GM23338 (cell line): ENCODE results near the gene PCSK6. TPM values are rescaled to one million over a fixed set of nuclear protein-coding genes. Genes with fewer than 3 reads are reported as not detected.

ENCODE experiments used
- ATAC-seq: fragments of 200-7000 bp; cut with Tn5 transposase; 3 replicates; pipeline ENCODE4 v1.9.1; 2020
- DNase-seq: peaks from one replicate; pipeline ENCODE4 v3.0.0-alpha.2; 2015; ENCODE audit warnings: low spot score
- H2AFZ ChIP-seq: fragments of 200-600 bp; sonication (generic); 2 replicates; pipeline ENCODE4 v1.8.0; 2016; ENCODE audit warnings: antibody characterized with exemption, mild to moderate bottlenecking, moderate library complexity
- H3F3A ChIP-seq: fragments of 200-600 bp; sonication (generic); replicated peaks from 2 replicates; pipeline ENCODE4 v1.8.0; 2017; ENCODE audit warnings: antibody characterized with exemption, mixed run types, low read depth
- H3K27ac ChIP-seq: fragments of 200-600 bp; sonication (generic); 2 replicates; pipeline ENCODE4 v1.6.1; 2016; ENCODE audit warnings: low read depth
- H3K27me3 ChIP-seq: fragments of 200-600 bp; sonication (generic); 2 replicates; pipeline ENCODE4 v1.8.0; 2016; ENCODE audit warnings: mild to moderate bottlenecking, mixed run types, moderate library complexity; ENCODE audit not compliant: insufficient read depth
- H3K36me3 ChIP-seq: fragments of 200-600 bp; sonication (generic); 2 replicates; pipeline ENCODE4 v1.8.0; 2016; ENCODE audit warnings: mild to moderate bottlenecking; ENCODE audit not compliant: insufficient read depth
- H3K4me1 ChIP-seq: fragments of 200-600 bp; sonication (generic); 2 replicates; pipeline ENCODE4 v1.8.0; 2016; ENCODE audit warnings: mild to moderate bottlenecking, moderate library complexity; ENCODE audit not compliant: insufficient read depth
- H3K4me2 ChIP-seq: fragments of 200-600 bp; sonication (generic); 2 replicates; pipeline ENCODE4 v1.7.1; 2017; ENCODE audit warnings: mixed run types
- H3K4me3 ChIP-seq: fragments of 200-600 bp; sonication (generic); 2 replicates; pipeline ENCODE4 v1.6.1; 2016; ENCODE audit warnings: mixed run types
- H3K79me2 ChIP-seq: fragments of 200-600 bp; sonication (generic); replicated peaks from 2 replicates; pipeline ENCODE4 v1.8.0; 2017; ENCODE audit warnings: mild to moderate bottlenecking; ENCODE audit not compliant: insufficient read depth
- H3K9me2 ChIP-seq: fragments of 200-600 bp; sonication (generic); 2 replicates; pipeline ENCODE4 v1.8.0; 2017; ENCODE audit not compliant: insufficient read depth
- H4K20me1 ChIP-seq: fragments of 200-600 bp; sonication (generic); replicated peaks from 2 replicates; pipeline ENCODE4 v1.8.0; 2017; ENCODE audit warnings: mild to moderate bottlenecking; ENCODE audit not compliant: insufficient read depth
- H3K27ac Mint-ChIP-seq: 2 replicates; pipeline ENCODE4 v1.8.0; 2020; ENCODE audit warnings: inconsistent platforms, mild to moderate bottlenecking, moderate library complexity, mixed read lengths
- H3K27me3 Mint-ChIP-seq: 3 replicates; pipeline ENCODE4 v1.8.0; 2022; ENCODE audit warnings: low read depth, mild to moderate bottlenecking, moderate library complexity, mixed read lengths, inconsistent platforms; ENCODE audit not compliant: insufficient read depth, poor library complexity
- H3K36me3 Mint-ChIP-seq: 3 replicates; pipeline ENCODE4 v1.8.0; 2021; ENCODE audit warnings: low read depth, mild to moderate bottlenecking, inconsistent platforms, moderate library complexity, mixed read lengths
- H3K4me1 Mint-ChIP-seq: 3 replicates; pipeline ENCODE4 v1.8.0; 2020; ENCODE audit warnings: mild to moderate bottlenecking, inconsistent platforms, mixed read lengths
- H3K4me3 Mint-ChIP-seq: 3 replicates; pipeline ENCODE4 v1.8.0; 2021; ENCODE audit warnings: moderate library complexity, mild to moderate bottlenecking, inconsistent platforms, mixed read lengths
- H3K9me3 Mint-ChIP-seq: 3 replicates; pipeline ENCODE4 v1.8.0; 2020; ENCODE audit warnings: moderate library complexity, mild to moderate bottlenecking, inconsistent platforms, mixed read lengths
- EZH2phosphoT487 ChIP-seq: fragments of 200-600 bp; sonication (generic); IDR thresholded peaks from one replicate; pipeline ENCODE4 v1.8.1; 2018; ENCODE audit warnings: antibody characterized with exemption; ENCODE audit not compliant: unreplicated experiment
- STAT1 ChIP-seq: IDR thresholded peaks from one replicate; pipeline ENCODE4 v1.6.1; 2016; ENCODE audit warnings: antibody characterized with exemption; ENCODE audit not compliant: unreplicated experiment
- polyA plus RNA-seq: library from polyadenylated mRNA; unstranded; fragments of >200 nt; fragmentation: Nextera tagmentation; extraction: Ambion mirVana; gene quantifications from 2 replicates; pipeline ENCODE4 v1.2.1, GENCODE V29; 2016
- total RNA-seq: library from RNA; depleted of rRNA; stranded (reverse); fragments of >200 nt; shearing (Covaris generic); gene quantifications from 2 replicates; pipeline ENCODE4 v1.2.3, GENCODE V29; 2014
- TF ChIP-seq, protein P1 (sequence below): fragments of 250-450 bp; sonication (Bioruptor Pico); IDR thresholded peaks from 2 replicates; pipeline ENCODE4 v1.5.0; 2020; ENCODE audit warnings: mild to moderate bottlenecking, moderate library complexity
- TF ChIP-seq, protein P2 (sequence below): IDR thresholded peaks from one replicate; pipeline ENCODE4 v1.6.1; 2018; ENCODE audit warnings: antibody characterized with exemption; ENCODE audit not compliant: unreplicated experiment
- TF ChIP-seq, protein P3 (sequence below): IDR thresholded peaks from 2 replicates; pipeline ENCODE4 v1.6.1; 2016; ENCODE audit warnings: antibody characterized with exemption

The PCSK6 gene
- total and polyA plus RNA-seq, 2 experiments from 2014 or later = 1.7 to 6.7 TPM

DNA sequence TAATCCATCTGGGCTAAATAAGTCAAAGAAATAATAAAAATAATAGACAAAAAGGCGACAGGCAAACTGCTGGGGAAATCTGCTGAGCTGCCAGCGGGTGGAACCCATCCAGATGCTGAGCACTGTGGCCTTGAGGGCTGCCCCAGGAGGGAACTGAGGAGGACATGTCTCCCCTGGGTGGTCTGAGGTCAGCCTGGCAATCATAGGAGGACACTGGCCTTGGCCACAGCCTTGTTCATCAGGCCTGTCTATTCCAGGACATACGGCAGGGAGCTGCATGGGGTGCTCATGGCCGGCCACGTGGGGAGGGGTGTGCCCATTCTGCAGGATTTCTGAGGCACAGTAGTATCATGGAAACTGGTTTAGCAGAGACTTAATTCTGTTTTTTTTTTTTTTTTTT is 173.0 kb downstream of the PCSK6 start (continued):
- TF ChIP-seq, protein P1, sequence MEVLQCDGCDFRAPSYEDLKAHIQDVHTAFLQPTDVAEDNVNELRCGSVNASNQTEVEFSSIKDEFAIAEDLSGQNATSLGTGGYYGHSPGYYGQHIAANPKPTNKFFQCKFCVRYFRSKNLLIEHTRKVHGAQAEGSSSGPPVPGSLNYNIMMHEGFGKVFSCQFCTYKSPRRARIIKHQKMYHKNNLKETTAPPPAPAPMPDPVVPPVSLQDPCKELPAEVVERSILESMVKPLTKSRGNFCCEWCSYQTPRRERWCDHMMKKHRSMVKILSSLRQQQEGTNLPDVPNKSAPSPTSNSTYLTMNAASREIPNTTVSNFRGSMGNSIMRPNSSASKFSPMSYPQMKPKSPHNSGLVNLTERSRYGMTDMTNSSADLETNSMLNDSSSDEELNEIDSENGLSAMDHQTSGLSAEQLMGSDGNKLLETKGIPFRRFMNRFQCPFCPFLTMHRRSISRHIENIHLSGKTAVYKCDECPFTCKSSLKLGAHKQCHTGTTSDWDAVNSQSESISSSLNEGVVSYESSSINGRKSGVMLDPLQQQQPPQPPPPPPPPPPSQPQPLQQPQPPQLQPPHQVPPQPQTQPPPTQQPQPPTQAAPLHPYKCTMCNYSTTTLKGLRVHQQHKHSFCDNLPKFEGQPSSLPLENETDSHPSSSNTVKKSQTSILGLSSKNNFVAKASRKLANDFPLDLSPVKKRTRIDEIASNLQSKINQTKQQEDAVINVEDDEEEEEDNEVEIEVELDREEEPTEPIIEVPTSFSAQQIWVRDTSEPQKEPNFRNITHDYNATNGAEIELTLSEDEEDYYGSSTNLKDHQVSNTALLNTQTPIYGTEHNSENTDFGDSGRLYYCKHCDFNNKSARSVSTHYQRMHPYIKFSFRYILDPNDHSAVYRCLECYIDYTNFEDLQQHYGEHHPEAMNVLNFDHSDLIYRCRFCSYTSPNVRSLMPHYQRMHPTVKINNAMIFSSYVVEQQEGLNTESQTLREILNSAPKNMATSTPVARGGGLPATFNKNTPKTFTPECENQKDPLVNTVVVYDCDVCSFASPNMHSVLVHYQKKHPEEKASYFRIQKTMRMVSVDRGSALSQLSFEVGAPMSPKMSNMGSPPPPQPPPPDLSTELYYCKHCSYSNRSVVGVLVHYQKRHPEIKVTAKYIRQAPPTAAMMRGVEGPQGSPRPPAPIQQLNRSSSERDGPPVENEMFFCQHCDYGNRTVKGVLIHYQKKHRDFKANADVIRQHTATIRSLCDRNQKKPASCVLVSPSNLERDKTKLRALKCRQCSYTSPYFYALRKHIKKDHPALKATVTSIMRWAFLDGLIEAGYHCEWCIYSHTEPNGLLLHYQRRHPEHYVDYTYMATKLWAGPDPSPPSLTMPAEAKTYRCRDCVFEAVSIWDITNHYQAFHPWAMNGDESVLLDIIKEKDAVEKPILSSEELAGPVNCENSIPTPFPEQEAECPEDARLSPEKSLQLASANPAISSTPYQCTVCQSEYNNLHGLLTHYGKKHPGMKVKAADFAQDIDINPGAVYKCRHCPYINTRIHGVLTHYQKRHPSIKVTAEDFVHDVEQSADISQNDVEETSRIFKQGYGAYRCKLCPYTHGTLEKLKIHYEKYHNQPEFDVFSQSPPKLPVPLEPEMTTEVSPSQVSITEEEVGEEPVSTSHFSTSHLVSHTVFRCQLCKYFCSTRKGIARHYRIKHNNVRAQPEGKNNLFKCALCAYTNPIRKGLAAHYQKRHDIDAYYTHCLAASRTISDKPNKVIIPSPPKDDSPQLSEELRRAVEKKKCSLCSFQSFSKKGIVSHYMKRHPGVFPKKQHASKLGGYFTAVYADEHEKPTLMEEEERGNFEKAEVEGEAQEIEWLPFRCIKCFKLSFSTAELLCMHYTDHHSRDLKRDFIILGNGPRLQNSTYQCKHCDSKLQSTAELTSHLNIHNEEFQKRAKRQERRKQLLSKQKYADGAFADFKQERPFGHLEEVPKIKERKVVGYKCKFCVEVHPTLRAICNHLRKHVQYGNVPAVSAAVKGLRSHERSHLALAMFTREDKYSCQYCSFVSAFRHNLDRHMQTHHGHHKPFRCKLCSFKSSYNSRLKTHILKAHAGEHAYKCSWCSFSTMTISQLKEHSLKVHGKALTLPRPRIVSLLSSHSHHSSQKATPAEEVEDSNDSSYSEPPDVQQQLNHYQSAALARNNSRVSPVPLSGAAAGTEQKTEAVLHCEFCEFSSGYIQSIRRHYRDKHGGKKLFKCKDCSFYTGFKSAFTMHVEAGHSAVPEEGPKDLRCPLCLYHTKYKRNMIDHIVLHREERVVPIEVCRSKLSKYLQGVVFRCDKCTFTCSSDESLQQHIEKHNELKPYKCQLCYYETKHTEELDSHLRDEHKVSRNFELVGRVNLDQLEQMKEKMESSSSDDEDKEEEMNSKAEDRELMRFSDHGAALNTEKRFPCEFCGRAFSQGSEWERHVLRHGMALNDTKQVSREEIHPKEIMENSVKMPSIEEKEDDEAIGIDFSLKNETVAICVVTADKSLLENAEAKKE (CRISPR knock-in tag) = no peak

DNA sequence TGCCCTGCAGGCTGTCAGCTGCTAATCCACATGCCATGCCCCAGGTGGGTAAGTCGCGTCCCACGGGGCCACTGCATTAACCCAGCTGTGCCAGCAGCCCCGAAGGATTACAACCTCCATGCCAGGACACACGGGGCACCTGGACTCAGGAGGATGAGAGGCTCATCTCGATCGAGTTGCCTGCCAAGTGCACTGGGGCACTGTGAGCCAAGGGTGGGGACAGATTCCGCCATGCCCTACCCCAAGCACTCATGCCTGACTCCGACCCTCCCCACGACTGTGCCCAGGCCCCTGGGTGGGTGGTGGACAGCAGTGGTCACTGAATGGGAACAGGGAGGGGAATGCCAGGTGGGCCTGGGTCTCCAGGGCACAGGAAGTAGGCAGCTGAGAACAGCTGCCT is 173.8 kb downstream of the PCSK6 start:
- Histone ChIP-seq H3K79me2 (no peaks in the 10 kb centered on the region), H4K20me1 (no peaks in the 10 kb centered on the region), H3F3A (no peaks in the 10 kb centered on the region), H3K27me3 (no peaks in the 10 kb centered on the region), H3K36me3 (no peaks in the 10 kb centered on the region), H3K9me2 (no peaks in the 10 kb centered on the region), H3K27ac (no peak overlapping the region), H3K4me2 (no peak overlapping the region), H2AFZ (no peak overlapping the region), H3K4me3 (no peak overlapping the region), H3K4me1 (no peaks in the 10 kb centered on the region)
- Mint-ChIP-seq H3K4me3 (no peak overlapping the region), H3K36me3 (no peaks in the 10 kb centered on the region), H3K4me1 (peaks cover 2% of the 10 kb centered on the region; the same call in 2 of the 3 replicates), H3K9me3 (no peaks in the 10 kb centered on the region; the same call in 2 of the 3 replicates), H3K27me3 (peaks cover 13% of the 10 kb centered on the region), H3K27ac (no peak overlapping the region)
- ATAC-seq = no peak
- no peak for DNase-seq
- TF ChIP-seq, protein P2, sequence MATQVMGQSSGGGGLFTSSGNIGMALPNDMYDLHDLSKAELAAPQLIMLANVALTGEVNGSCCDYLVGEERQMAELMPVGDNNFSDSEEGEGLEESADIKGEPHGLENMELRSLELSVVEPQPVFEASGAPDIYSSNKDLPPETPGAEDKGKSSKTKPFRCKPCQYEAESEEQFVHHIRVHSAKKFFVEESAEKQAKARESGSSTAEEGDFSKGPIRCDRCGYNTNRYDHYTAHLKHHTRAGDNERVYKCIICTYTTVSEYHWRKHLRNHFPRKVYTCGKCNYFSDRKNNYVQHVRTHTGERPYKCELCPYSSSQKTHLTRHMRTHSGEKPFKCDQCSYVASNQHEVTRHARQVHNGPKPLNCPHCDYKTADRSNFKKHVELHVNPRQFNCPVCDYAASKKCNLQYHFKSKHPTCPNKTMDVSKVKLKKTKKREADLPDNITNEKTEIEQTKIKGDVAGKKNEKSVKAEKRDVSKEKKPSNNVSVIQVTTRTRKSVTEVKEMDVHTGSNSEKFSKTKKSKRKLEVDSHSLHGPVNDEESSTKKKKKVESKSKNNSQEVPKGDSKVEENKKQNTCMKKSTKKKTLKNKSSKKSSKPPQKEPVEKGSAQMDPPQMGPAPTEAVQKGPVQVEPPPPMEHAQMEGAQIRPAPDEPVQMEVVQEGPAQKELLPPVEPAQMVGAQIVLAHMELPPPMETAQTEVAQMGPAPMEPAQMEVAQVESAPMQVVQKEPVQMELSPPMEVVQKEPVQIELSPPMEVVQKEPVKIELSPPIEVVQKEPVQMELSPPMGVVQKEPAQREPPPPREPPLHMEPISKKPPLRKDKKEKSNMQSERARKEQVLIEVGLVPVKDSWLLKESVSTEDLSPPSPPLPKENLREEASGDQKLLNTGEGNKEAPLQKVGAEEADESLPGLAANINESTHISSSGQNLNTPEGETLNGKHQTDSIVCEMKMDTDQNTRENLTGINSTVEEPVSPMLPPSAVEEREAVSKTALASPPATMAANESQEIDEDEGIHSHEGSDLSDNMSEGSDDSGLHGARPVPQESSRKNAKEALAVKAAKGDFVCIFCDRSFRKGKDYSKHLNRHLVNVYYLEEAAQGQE = no peak
- no peak for TF ChIP-seq STAT1
- no peak for TF ChIP-seq EZH2phosphoT487
- TF ChIP-seq, protein P3, sequence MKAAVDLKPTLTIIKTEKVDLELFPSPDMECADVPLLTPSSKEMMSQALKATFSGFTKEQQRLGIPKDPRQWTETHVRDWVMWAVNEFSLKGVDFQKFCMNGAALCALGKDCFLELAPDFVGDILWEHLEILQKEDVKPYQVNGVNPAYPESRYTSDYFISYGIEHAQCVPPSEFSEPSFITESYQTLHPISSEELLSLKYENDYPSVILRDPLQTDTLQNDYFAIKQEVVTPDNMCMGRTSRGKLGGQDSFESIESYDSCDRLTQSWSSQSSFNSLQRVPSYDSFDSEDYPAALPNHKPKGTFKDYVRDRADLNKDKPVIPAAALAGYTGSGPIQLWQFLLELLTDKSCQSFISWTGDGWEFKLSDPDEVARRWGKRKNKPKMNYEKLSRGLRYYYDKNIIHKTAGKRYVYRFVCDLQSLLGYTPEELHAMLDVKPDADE = no peak
